Measurements from ENCODE around the gene NUF2.

NUF2 gene

DNA sequence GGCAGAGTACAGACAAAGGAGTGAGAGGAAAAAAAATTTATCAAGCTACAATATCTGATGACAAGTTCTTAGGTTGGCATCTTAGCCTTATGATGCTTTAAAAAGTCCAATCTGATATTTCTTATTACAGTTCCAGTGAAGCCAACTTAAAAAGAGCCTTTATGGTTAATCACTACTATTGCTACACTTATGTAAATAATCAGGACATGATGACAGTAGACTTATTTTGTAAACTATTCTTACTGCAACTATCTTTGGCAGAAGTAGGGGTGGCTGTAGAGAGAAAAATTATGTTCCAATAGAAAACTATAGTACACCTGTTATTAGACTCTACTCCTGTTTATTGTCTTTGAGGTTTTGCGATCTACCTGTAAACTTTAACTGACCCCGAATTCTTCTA, 25.8 kb upstream of the NUF2 start:
- Histone ChIP-seq H3K9me3 (replicated peaks; ENCODE audit: insufficient read depth, low read length) (no peaks in the 10 kb centered on the region), H3K79me2 (ENCODE audit: low read length) (no peaks in the 10 kb centered on the region), H4K20me1 (ENCODE audit: insufficient read depth, low read length) (no peaks in the 10 kb centered on the region), H3K36me3 (replicated peaks; ENCODE audit: insufficient read depth, low read length) (no peaks in the 10 kb centered on the region), H3K27ac (ENCODE audit: low read length) (no peak overlapping the region), H3F3A (ENCODE audit: insufficient read depth, low read length) (no peaks in the 10 kb centered on the region), H3K9me2 (replicated peaks; ENCODE audit: insufficient read depth, low read length) (no peaks in the 10 kb centered on the region), H3K4me1 (ENCODE audit: low read length) (no peaks in the 10 kb centered on the region), H3K27me3 (replicated peaks; ENCODE audit: insufficient read depth, low read length) (no peaks in the 10 kb centered on the region), H2AFZ (ENCODE audit: low read length) (no peak overlapping the region), H3K9ac (ENCODE audit: low read length) (no peak overlapping the region), H3K4me2 (ENCODE audit: low read depth, low read length) (no peak overlapping the region), H3K4me3 (ENCODE audit: low read length) (no peak overlapping the region)
- no peak for DNase-seq
- TF ChIP-seq CTCF (IDR thresholded peaks at IDR 0.05; ENCODE audit: low read length) = no peak
- TF ChIP-seq EZH2phosphoT487 (IDR thresholded peaks at IDR 0.05; ENCODE audit: low read length) = no peak
- TF ChIP-seq EZH2 (optimal IDR thresholded peaks at IDR 0.05; ENCODE audit: low read depth, low read length) = no peak

DNA sequence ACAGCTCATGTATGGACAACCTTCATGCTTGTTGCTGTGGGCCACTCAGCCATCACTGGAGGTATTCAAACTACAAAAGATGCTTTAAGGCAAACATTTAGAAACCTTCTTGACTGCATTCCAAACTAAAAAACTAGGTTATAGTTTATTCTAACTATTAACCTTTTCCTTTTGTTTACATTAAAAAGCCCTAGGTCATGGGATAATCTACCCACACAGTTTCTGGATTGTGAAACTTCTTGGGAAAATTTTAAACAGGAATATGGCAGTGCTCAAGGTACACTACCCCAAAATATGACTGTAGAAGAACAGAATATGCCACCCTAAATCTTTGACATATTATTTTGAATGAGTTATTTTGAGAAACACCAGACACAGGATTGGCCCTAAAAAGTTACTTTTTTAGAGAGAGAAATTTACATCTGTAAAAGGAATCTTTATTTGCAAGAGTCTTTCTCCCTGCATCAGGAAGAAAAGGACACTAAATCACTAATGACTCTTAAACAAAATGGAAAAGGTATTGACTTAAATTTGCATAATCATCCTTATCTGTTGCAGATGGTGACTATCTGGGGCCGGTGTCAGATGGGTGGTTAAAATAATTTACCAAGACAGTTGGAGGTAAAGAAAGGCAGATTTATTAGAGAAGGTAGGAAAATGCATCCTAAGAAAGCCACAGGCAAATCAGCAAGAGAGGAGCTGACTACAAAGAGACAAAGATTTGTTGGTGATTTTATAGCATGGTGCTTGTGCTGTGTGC, 25.1 kb upstream of the NUF2 start:
- Histone ChIP-seq H3F3A (ENCODE audit: insufficient read depth, low read length) (no peaks in the 10 kb centered on the region), H3K27me3 (replicated peaks; ENCODE audit: insufficient read depth, low read length) (no peaks in the 10 kb centered on the region), H3K36me3 (replicated peaks; ENCODE audit: insufficient read depth, low read length) (no peaks in the 10 kb centered on the region), H3K4me1 (ENCODE audit: low read length) (no peaks in the 10 kb centered on the region), H3K79me2 (ENCODE audit: low read length) (no peaks in the 10 kb centered on the region), H3K9me3 (replicated peaks; ENCODE audit: insufficient read depth, low read length) (no peaks in the 10 kb centered on the region), H4K20me1 (ENCODE audit: insufficient read depth, low read length) (no peaks in the 10 kb centered on the region), H3K9me2 (replicated peaks; ENCODE audit: insufficient read depth, low read length) (no peaks in the 10 kb centered on the region), H3K9ac (ENCODE audit: low read length) (no peak overlapping the region), H3K4me2 (ENCODE audit: low read depth, low read length) (no peak overlapping the region), H3K4me3 (ENCODE audit: low read length) (no peak overlapping the region), H3K27ac (ENCODE audit: low read length) (no peak overlapping the region), H2AFZ (ENCODE audit: low read length) (no peak overlapping the region)
- no peak for DNase-seq
- no peak for TF ChIP-seq EZH2 (optimal IDR thresholded peaks at IDR 0.05; ENCODE audit: low read depth, low read length)
- TF ChIP-seq EZH2phosphoT487 (IDR thresholded peaks at IDR 0.05; ENCODE audit: low read length) = no peak
- TF ChIP-seq CTCF (IDR thresholded peaks at IDR 0.05; ENCODE audit: low read length) = no peak

DNA sequence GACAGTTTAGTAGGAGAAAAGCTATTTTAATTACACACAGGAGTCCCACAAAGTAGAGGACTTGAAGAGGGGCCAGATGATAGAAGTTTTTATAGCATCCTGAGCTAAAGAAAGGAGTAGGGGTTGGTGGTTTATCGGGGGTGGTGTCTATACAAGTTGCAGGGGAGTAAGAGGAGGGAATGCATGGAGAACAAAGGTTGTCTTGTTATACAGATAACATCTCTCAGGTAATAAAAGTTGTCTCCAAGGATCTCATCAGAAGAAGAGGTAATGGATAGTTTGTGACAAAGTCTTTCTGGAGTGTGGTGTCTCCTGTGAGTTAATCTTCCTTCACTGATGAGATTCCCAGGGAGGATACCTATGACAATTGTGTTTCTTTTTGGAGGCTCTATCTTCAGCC, 23.4 kb upstream of the NUF2 start:
- Histone ChIP-seq H3K79me2 (ENCODE audit: low read length) (no peaks in the 10 kb centered on the region), H3K4me1 (ENCODE audit: low read length) (no peaks in the 10 kb centered on the region), H3K9me2 (replicated peaks; ENCODE audit: insufficient read depth, low read length) (no peaks in the 10 kb centered on the region), H3K27me3 (replicated peaks; ENCODE audit: insufficient read depth, low read length) (no peaks in the 10 kb centered on the region), H3K9ac (ENCODE audit: low read length) (no peak overlapping the region), H3K9me3 (replicated peaks; ENCODE audit: insufficient read depth, low read length) (no peaks in the 10 kb centered on the region), H2AFZ (ENCODE audit: low read length) (no peak overlapping the region), H3K4me2 (ENCODE audit: low read depth, low read length) (no peak overlapping the region), H3F3A (ENCODE audit: insufficient read depth, low read length) (no peaks in the 10 kb centered on the region), H3K27ac (ENCODE audit: low read length) (no peak overlapping the region), H3K36me3 (replicated peaks; ENCODE audit: insufficient read depth, low read length) (no peaks in the 10 kb centered on the region), H3K4me3 (ENCODE audit: low read length) (no peak overlapping the region), H4K20me1 (ENCODE audit: insufficient read depth, low read length) (no peaks in the 10 kb centered on the region)
- no peak for TF ChIP-seq CTCF (IDR thresholded peaks at IDR 0.05; ENCODE audit: low read length)
- no peak for DNase-seq

All from MM.1S (cell line).